H1 (cell line): ENCODE data around the gene RELT. TPM values are rescaled to one million over a fixed set of nuclear protein-coding genes. Genes with fewer than 3 reads are reported as not detected.

ENCODE experiments used
- CTCF ChIA-PET: fragments of 300-600 bp; sonication (Branson Sonifier 250); formaldehyde crosslinking; loops from one replicate; lab custom pipeline; 2021; ENCODE audit not compliant: partially characterized antibody; lab: Charles Lee
- POLR2A ChIA-PET: fragments of 300-600 bp; sonication (Branson Sonifier 250); formaldehyde crosslinking; loops from one replicate; lab custom pipeline; 2021; ENCODE audit warnings: inconsistent platforms; ENCODE audit not compliant: partially characterized antibody; lab: Charles Lee
- DNase-seq, 2 experiments: peaks; one replicate each; pipeline versions ENCODE4 v3.0.0 to v3.0.0-alpha.2; 2010 to 2022; ENCODE audit warnings: low spot score in 2 of 2, low read depth in 1 of 2, mixed read lengths in 1 of 2
- FAIRE-seq: peaks from 2 replicates; lab custom pipeline; 2011; peaks lifted over from hg19 to GRCh38; lab: Jason Lieb, UNC
- H2AFZ ChIP-seq: 2 replicates; pipeline ENCODE4 v1.8.1; 2012; ENCODE audit warnings: low read length, inconsistent platforms
- H2AK5ac ChIP-seq: 2 replicates; pipeline ENCODE4 v1.6.1; 2013; ENCODE audit warnings: low read depth, low read length
- H2BK120ac ChIP-seq: replicated peaks from 2 replicates; pipeline ENCODE3; 2013; ENCODE audit warnings: low read depth, low read length, inconsistent platforms
- H2BK12ac ChIP-seq: 2 replicates; pipeline ENCODE4 v1.6.1; 2013; ENCODE audit warnings: low read depth, low read length
- H2BK15ac ChIP-seq: 2 replicates; pipeline ENCODE4 v1.6.1; 2013; ENCODE audit warnings: low read length
- H2BK20ac ChIP-seq: 2 replicates; pipeline ENCODE4 v1.6.1; 2013; ENCODE audit warnings: low read length
- H2BK5ac ChIP-seq: 2 replicates; pipeline ENCODE4 v1.6.1; 2013; ENCODE audit warnings: low read depth, low read length
- H3K14ac ChIP-seq: 2 replicates; pipeline ENCODE4 v1.6.1; 2013; ENCODE audit warnings: inconsistent platforms; ENCODE audit not compliant: insufficient read length
- H3K18ac ChIP-seq: 2 replicates; pipeline ENCODE4 v1.6.1; 2013; ENCODE audit warnings: low read length; ENCODE audit errors: extremely low read depth
- H3K23ac ChIP-seq: 2 replicates; pipeline ENCODE4 v1.6.1; 2013; ENCODE audit warnings: inconsistent platforms; ENCODE audit not compliant: insufficient read length
- H3K23me2 ChIP-seq: 2 replicates; pipeline ENCODE4 v1.6.1; 2013; ENCODE audit warnings: low read depth, low read length
- H3K27ac ChIP-seq: 2 replicates; pipeline ENCODE4 v1.6.1; 2011; ENCODE audit warnings: low read depth, low read length, inconsistent platforms
- H3K27me3 ChIP-seq, 4 experiments: replicated peaks in 1 of 4; 1 replicate in 1 of 4; 2 replicates in 3 of 4; pipeline versions ENCODE4 v1.6.1 to v1.8.1; 2011 to 2013; ENCODE audit warnings: low read length in 3 of 4, mild to moderate bottlenecking in 3 of 4, inconsistent platforms in 2 of 4, mixed read lengths in 2 of 4, moderate library complexity in 1 of 4; ENCODE audit not compliant: control insufficient read depth in 3 of 4, insufficient read depth in 3 of 4; ENCODE audit errors: extremely low read depth in 1 of 4
- H3K36me3 ChIP-seq, 4 experiments: 2 replicates each; pipeline versions ENCODE4 v1.6.1 to v1.8.1; 2011 to 2013; ENCODE audit warnings: mild to moderate bottlenecking in 4 of 4, low read length in 3 of 4, moderate library complexity in 2 of 4, control low read depth in 1 of 4, inconsistent platforms in 1 of 4; ENCODE audit not compliant: insufficient read depth in 4 of 4, control insufficient read depth in 2 of 4
- H3K4ac ChIP-seq: replicated peaks from 2 replicates; pipeline ENCODE3; 2013; ENCODE audit warnings: low read length, low read depth, mixed read lengths, inconsistent platforms; ENCODE audit not compliant: insufficient read length
- H3K4me1 ChIP-seq, 4 experiments: replicated peaks in 1 of 4; 1 replicate in 1 of 4; 2 replicates in 3 of 4; pipeline versions ENCODE4 v1.6.1 to v1.8.1; 2011 to 2013; ENCODE audit warnings: low read length in 3 of 4, inconsistent platforms in 2 of 4, mixed read lengths in 1 of 4; ENCODE audit not compliant: insufficient read depth in 4 of 4, control insufficient read depth in 3 of 4
- H3K4me2 ChIP-seq, 2 experiments: 2 replicates each; pipeline versions ENCODE4 v1.6.1 to v1.8.1; 2011 to 2013; ENCODE audit warnings: low read depth in 2 of 2, low read length in 2 of 2, control low read depth in 1 of 2, inconsistent platforms in 1 of 2, mild to moderate bottlenecking in 1 of 2; ENCODE audit not compliant: insufficient read depth in 1 of 2
- H3K4me3 ChIP-seq, 4 experiments: fragments of 200-600, 300-600 bp in 1 of 4; sonication (generic), shearing (Covaris generic), sonication (Bioruptor Twin) in 1 of 4; 2 replicates each; pipeline versions ENCODE4 v1.5.1 to v1.8.1; 2011 to 2016; ENCODE audit warnings: low read length in 4 of 4, low read depth in 3 of 4, control low read depth in 2 of 4, inconsistent platforms in 2 of 4, mild to moderate bottlenecking in 2 of 4, mixed read lengths in 1 of 4, moderate library complexity in 1 of 4; ENCODE audit not compliant: insufficient read depth in 2 of 4; ENCODE audit errors: extremely low read depth in 1 of 4
- H3K56ac ChIP-seq: replicated peaks from 2 replicates; pipeline ENCODE3; 2013; ENCODE audit warnings: low read depth, mild to moderate bottlenecking, mixed read lengths, low read length, inconsistent platforms; ENCODE audit not compliant: insufficient read length
- H3K79me1 ChIP-seq: 2 replicates; pipeline ENCODE4 v1.6.1; 2013; ENCODE audit warnings: low read depth, low read length, control low read depth
- H3K79me2 ChIP-seq, 2 experiments: 2 replicates each; pipeline versions ENCODE4 v1.6.1 to v1.8.1; 2012 to 2013; ENCODE audit warnings: low read length in 2 of 2, mild to moderate bottlenecking in 2 of 2, inconsistent platforms in 1 of 2; ENCODE audit not compliant: insufficient read depth in 2 of 2, control insufficient read depth in 1 of 2
- H3K9ac ChIP-seq, 4 experiments: replicated peaks in 1 of 4; 1 replicate in 1 of 4; 2 replicates in 3 of 4; pipeline versions ENCODE4 v1.6.1 to v1.8.1; 2011 to 2013; ENCODE audit warnings: low read depth in 3 of 4, low read length in 3 of 4, control low read depth in 2 of 4, mild to moderate bottlenecking in 2 of 4, moderate library complexity in 2 of 4, inconsistent platforms in 1 of 4; ENCODE audit errors: extremely low read depth in 1 of 4
- H3K9me3 ChIP-seq, 2 experiments: 2 replicates each; pipeline versions ENCODE4 v1.6.1 to v1.8.1; 2012 to 2013; ENCODE audit warnings: mild to moderate bottlenecking in 2 of 2, moderate library complexity in 2 of 2, control low read depth in 1 of 2, inconsistent platforms in 1 of 2, low read depth in 1 of 2, low read length in 1 of 2, mixed read lengths in 1 of 2; ENCODE audit not compliant: insufficient read depth in 2 of 2
- H4K20me1 ChIP-seq, 2 experiments: replicated peaks in 1 of 2; 2 replicates each; pipeline versions ENCODE3 to v1.8.1; 2011 to 2013; ENCODE audit warnings: inconsistent platforms in 2 of 2, low read length in 2 of 2, mild to moderate bottlenecking in 1 of 2; ENCODE audit not compliant: insufficient read depth in 2 of 2, control insufficient read depth in 1 of 2
- H4K5ac ChIP-seq: 2 replicates; pipeline ENCODE4 v1.6.1; 2013; ENCODE audit warnings: low read length, low read depth, mixed read lengths, inconsistent platforms; ENCODE audit not compliant: insufficient read length
- H4K8ac ChIP-seq: 2 replicates; pipeline ENCODE4 v1.8.0; 2013; ENCODE audit warnings: mild to moderate bottlenecking, moderate library complexity, low read length, inconsistent platforms; ENCODE audit not compliant: insufficient read depth; ENCODE audit errors: extremely low read depth
- H4K91ac ChIP-seq: replicated peaks from 2 replicates; pipeline ENCODE3; 2013; ENCODE audit warnings: low read length, mixed read lengths, inconsistent platforms; ENCODE audit not compliant: insufficient read length
- GABPA ChIP-seq: IDR thresholded peaks from 2 replicates; pipeline ENCODE4 v1.6.1; 2011; ENCODE audit warnings: mild to moderate bottlenecking, low read length, moderate library complexity, borderline replicate concordance; ENCODE audit not compliant: insufficient read depth
- GTF2F1 ChIP-seq: IDR thresholded peaks from 2 replicates; pipeline ENCODE4 v1.6.1; 2012; ENCODE audit warnings: low read depth, low read length, improper control_type of control experiment, borderline replicate concordance
- KDM4A ChIP-seq: IDR thresholded peaks from one replicate; pipeline ENCODE4 v1.7.1; 2012; ENCODE audit warnings: low read depth, mild to moderate bottlenecking, moderate library complexity, low read length, inconsistent platforms; ENCODE audit not compliant: severe bottlenecking
- MAFK ChIP-seq: IDR thresholded peaks from 2 replicates; pipeline ENCODE4 v1.6.1; 2012; ENCODE audit warnings: low read depth, mild to moderate bottlenecking, improper control_type of control experiment, low read length
- TBP ChIP-seq: IDR thresholded peaks from 2 replicates; pipeline ENCODE4 v1.6.1; 2011; ENCODE audit warnings: low read depth, low read length, improper control_type of control experiment
- YY1 ChIP-seq: IDR thresholded peaks from 2 replicates; pipeline ENCODE4 v1.6.1; 2011; ENCODE audit warnings: low read depth, mild to moderate bottlenecking, low read length
- WGBS, 2 experiments: shearing (Covaris generic) in 1 of 2; methylation state at CpG; one replicate each; pipeline versions ENCODE4 v1.1.6 to v1.1.7; 2013 to 2015; ENCODE audit warnings: low lambda C conversion rate in 2 of 2, mixed read lengths in 2 of 2, inconsistent platforms in 1 of 2, low coverage in 1 of 2, missing lambda C conversion rate in 1 of 2; ENCODE audit not compliant: insufficient replicate concordance in 2 of 2, insufficient coverage in 1 of 2, insufficient read length in 1 of 2; ENCODE audit errors: extremely low coverage in 1 of 2, missing lambda C conversion rate in 1 of 2; 5-methylcytosine and 5-hydroxymethylcytosine counted together
- polyA plus RNA-seq, 7 experiments: library from polyadenylated mRNA; depleted of rRNA in 3 of 7; stranded (reverse) in 5 of 7; unstranded in 2 of 7; fragments of >200 nt in 5 of 7; fragments of 200-250 nt in 2 of 7; gene quantifications; 1 replicate in 5 of 7; 2 replicates in 1 of 7; 4 replicates in 1 of 7; pipeline versions ENCODE4 v1.2.1 to v1.2.3, GENCODE V29; 2011 to 2013; ENCODE audit warnings: missing spikeins in 2 of 7, mixed read lengths in 2 of 7
- total RNA-seq: library from RNA; stranded (reverse); fragmentation: NEBNext Ultra II Directional; extraction: Animal tissue kit (Norgen Biotek cat#: 25700); gene quantifications from 2 replicates; pipeline ENCODE4 v1.2.1, GENCODE V29; 2021

RELT gene
- total and polyA plus RNA-seq, 2 of the 8 experiments (the other 6 are each of a cell fraction or from before 2014, with no cell fraction given), result 3.4 to 5.7 TPM

- Histone ChIP-seq H3K79me2 (no peaks in the 10 kb centered on the region), H2BK12ac (no peak overlapping the region), H3K9ac (no peak overlapping the region), H3K79me1 (no peaks in the 10 kb centered on the region), H2BK20ac (no peak overlapping the region), H2BK15ac (no peak overlapping the region), H3K18ac (no peak overlapping the region), H3K9me3 (no peaks in the 10 kb centered on the region), H3K4me2 (no peak overlapping the region), H3K4me1 (peaks cover 0 to 3% (median 2%) of the 10 kb centered on the region in 4 experiments; a peak in 5 of 7 replicates), H4K20me1 (peaks cover 3 to 4% of the 10 kb centered on the region in 2 experiments), H4K8ac (no peak overlapping the region), H3K23ac (no peak overlapping the region), H4K5ac (no peak overlapping the region), H3K4ac (no peak overlapping the region), H3K27me3 (no peaks in the 10 kb centered on the region), H3K36me3 (no peaks in the 10 kb centered on the region), H4K91ac (no peak overlapping the region), H3K14ac (no peak overlapping the region), H2AK5ac (no peak overlapping the region), H3K56ac (no peak overlapping the region), H2BK5ac (no peak overlapping the region), H2AFZ (no peak overlapping the region), H2BK120ac (no peak overlapping the region), H3K23me2 (no peaks in the 10 kb centered on the region), H3K27ac (no peak overlapping the region), H3K4me3 (no peak overlapping the region)
- DNase-seq (no peak), FAIRE-seq (no peak)
- WGBS, 2 experiments, result 94% methylated on average over 7 of the region's 8 CpGs; no CpG with 5 or more reads in 1 of the 2 experiments
- ChIA-PET POLR2A (interaction anchor here (1.2 to 2.7 kb wide), 4 partner anchors 11 to 25 kb away, joined by 3 to 8 read pairs (median 4); no protein-coding TSS in a partner anchor), CTCF (interaction anchor here (1.0 to 59.1 kb wide), 11 partner anchors 9 to 267 kb away, joined by 3 to 1456 read pairs (median 6); no protein-coding TSS in a partner anchor)
- no peak for TF ChIP-seq YY1
- no peak for TF ChIP-seq MAFK
- no peak for TF ChIP-seq GABPA
- TF ChIP-seq GTF2F1, result no peak
- TF ChIP-seq TBP, result no peak
- TF ChIP-seq KDM4A, result no peak
Measured at GRCh38 chr11:73397468-73398131, 21.4 kb downstream of the RELT start.
